IPS-NIHi11 (cell line): ENCODE measurements around the gene RAB11FIP5.
A peak's percentile ranks its signal among the peaks of the same experiment; 100 is the strongest.
"Not testable (repeated sequence)": the region's sequence is repeated elsewhere in the genome, so short reads cannot be mapped to it uniquely, and the experiment has no call there.

ENCODE experiments used
- DNase-seq: peaks from one replicate; pipeline ENCODE4 v3.0.0; 2012; ENCODE audit warnings: mixed read lengths, low spot score

Gene RAB11FIP5, protein sequence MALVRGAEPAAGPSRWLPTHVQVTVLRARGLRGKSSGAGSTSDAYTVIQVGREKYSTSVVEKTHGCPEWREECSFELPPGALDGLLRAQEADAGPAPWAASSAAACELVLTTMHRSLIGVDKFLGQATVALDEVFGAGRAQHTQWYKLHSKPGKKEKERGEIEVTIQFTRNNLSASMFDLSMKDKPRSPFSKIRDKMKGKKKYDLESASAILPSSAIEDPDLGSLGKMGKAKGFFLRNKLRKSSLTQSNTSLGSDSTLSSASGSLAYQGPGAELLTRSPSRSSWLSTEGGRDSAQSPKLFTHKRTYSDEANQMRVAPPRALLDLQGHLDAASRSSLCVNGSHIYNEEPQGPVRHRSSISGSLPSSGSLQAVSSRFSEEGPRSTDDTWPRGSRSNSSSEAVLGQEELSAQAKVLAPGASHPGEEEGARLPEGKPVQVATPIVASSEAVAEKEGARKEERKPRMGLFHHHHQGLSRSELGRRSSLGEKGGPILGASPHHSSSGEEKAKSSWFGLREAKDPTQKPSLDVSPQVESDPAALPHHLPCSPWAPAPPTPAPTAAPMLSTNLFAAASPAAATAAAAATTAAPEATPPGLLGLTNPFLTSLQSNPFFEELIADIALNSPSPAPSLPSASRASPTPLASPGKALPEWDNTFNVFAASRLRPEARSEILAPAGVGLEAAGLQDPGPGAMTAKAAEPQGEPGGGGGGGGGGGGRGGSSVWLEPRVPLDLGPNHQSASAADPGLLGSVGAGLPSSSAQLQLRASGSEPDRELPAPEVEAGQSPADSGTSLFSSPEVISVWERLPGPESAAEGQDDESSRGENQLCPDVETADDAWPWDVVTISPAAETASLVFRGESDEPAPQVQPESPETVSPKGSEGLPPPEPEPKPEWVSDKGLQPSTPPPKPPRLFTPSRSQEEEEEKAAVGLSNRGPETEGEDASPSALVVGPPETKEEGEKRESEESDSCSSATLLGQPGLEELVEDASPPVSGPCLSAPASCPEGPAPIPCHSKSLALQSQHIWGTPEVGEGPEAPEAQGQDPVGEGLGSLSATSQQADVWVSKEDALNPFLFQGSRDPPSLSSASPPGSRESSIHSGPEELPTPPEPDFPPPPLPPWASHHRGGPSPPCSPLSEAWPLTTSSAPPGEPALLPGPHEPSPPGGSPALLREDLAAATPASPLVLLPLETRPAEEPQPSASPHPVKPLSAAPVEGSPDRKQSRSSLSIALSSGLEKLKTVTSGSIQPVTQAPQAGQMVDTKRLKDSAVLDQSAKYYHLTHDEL (N-terminal part only)

DNA sequence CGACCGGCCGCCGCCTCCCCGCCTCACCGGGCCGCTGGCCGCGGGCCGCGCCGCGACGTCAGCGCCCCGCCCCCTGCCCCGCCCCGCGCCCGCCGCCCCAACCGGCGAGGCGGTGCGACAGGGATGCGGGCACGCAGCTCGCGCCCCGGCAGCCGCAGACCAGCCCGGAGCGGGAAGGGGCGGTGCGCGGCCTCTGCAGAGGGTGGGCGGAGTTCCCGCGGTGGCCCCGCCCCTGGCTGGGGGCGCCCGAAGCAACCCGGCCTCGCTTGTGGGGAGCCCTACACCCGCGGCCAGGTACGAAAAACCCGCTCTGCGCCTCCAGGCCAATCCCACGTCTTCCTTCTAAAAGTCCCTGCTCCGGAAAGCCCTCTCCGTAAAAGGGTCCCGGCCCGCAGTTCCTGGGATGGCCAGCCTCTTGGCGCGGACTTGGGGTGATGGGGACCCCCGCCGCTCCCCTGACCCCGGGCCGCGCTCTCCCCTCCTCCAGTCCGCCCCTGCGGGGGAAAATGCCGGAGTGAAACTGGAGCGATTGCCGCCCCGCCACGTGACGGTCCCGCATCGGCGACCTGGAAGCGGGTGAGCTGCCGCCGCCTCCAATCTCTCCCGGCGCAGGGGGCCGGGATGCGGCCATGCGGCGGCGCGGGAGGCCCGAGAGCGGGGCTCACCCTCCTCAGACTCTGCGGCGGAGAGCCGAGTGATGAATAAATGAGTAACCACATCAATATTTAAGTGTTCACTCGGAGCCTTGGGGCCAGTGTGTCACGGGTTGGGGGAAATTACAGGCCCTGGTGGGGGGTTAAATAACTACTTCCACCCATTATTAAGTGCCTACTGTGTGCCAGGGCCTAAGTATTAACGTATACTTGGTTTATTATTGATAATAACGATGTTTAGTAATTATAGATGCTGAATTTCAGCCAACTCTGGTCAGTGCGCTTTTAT, at the start of gene RAB11FIP5:
RAB11FIP5 (minus strand) TSS at position 36 of the 942 bp plus-strand sequence. CDS start 171 bp downstream, outside the sequence.
- peak; percentile 93 for DNase-seq

DNA sequence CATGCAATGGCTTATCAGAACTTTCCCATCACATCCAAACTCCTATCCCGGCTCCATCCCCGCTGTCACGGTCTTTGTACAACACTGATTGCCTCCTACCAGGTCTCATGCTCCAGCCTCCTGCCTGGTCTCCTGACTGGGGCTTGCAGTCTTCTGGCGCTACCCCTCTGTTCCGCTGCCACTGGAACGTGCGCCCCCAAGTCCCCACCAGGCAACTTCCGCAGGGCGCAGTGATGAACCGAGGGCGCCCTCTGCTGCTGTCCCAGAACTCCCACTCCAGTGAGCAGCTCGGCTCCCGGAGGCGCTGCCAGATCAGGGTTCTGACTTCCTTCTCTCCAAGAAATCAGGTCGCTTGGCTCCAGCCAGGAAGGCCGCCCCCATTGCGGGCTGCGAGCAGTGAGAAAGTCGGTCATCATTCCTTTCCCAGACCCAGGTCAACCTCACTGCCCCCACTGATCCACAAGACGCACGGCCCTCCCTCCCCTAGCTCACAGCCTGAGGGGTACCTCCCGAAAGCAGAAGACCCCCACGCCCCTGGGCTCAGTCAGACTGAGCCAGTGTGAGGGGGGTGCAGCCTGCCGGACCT, 43.9 kb upstream of the RAB11FIP5 start:
- DNase-seq: peak; percentile 84

DNA sequence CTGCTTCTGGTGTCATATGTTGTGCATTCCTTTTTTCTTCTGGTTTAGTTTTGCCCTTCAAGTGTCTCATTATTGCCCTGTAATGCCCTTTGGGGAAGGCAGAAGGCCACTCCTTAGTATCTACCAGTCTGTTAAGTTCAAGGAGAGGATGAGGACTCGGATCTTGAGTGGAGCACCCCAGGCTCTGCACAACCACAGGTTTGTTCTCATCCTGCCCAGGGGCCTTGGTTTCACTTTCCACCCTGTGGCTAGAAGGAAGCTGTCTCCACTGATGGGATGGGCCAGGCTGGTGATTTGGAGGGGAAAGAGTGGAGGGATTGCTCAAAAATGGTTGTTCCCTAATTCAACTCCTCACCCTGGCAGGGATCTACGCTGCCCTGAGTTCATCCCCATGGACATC, 30.2 kb upstream of the RAB11FIP5 start:
- DNase-seq: no peak

DNA sequence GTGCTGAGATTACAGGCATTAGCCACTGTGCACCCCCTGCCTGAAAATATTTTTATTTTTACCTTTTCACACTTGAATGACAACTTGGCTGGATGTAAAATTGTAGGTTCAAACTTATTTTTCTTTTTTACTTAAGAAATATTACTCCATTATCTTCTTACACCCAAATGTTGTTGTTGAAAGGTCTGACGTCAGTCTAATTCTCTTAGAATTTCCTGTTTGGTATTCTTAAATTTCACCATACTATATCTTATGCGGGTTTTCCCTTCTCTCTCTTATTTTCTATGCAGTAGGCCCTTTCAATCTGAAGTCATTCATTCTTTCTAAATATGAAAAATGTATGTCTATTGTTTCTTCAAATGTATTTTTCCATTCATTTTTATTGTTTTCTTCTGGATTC, 29.1 kb upstream of the RAB11FIP5 start:
- DNase-seq: no peak

DNA sequence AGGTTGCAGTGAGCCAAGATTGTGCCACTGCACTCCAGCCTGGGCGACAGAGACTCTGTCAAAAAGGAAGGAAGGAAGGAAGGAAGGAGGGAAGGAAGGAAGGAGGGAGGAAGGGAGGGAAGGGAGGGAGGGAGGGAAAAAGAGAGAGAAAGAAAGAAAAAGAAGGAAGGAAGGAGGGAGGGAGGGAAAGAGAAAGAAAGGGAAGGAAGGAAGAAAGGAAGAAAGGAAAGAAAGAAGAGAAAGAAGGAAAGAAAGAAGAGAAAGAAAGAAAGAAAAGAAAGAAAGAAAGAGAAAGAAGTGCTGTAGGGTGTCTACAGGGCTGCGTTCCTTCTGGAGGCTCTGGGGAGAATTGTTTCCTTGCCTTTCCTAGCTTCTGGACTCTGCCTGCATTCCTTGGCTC, 22.5 kb upstream of the RAB11FIP5 start:
- DNase-seq: no peak

DNA sequence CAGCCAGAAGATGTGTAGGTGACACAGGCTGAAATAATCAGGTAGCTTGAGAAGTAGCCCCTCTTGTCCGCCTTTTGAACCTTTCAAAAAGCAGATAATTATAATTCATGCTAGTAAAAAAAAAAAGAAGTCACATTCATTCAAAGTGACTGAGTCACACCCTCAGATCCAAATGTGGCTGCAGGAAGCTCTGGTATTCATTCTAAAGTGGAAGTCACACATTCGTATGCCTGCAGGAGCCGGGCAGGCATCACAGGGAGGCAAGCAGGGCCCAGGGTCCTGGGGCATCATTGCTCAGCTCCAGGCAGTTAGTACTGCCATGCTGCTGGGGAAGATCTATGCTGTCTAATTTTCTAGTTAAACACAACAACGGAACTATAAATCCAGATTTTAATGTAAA, 21.7 kb upstream of the RAB11FIP5 start:
- DNase-seq: no peak

DNA sequence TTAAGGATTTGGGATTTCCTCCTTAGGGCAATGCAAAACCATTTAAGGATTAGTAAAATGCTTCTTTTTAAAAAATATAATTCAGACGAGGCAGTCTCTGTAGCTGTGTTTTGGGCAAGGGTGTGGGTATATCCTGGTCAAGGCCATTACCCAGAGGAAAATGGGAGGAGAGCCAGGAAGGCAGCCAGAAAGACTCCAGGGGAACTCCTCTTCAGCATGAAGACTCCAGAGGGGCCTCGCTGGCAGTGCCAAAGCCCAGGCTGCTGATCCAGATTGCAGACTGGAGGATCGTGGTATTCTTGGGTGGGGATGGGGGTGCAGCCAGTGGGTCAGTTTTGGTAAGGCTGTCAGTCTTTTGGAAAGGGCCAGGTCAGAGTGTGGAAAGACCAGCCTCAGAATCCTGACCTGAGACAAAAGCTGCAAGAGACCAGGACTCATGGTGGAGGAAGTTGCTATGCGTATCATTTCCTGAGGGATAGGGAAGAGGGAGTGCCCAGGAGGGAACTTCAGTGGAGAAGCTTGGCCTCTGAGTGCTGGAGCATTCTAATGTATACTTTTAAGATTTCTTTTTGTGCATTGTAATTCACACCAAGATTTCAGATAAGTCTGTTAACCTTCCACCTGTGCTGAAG, 20.9 kb upstream of the RAB11FIP5 start:
- no peak for DNase-seq

DNA sequence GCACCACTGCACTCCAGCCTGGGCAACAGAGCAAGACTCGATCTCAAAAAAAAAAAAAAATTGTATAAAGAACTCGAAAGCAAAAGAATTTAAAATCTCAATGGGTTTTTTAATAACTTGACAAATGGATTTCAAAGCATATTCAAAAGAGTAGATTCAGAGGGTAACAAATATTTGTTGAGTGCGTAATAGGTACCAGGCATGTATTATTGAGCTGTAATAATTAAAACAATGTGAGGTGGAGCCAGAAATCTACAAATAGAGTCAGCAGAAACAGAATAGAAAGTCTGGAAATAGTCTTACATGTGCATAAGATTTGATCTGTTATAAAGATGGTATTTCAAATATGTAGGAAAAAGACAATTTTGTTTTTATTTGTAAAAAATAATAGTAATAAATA, 19.1 kb upstream of the RAB11FIP5 start:
- DNase-seq: no peak

DNA sequence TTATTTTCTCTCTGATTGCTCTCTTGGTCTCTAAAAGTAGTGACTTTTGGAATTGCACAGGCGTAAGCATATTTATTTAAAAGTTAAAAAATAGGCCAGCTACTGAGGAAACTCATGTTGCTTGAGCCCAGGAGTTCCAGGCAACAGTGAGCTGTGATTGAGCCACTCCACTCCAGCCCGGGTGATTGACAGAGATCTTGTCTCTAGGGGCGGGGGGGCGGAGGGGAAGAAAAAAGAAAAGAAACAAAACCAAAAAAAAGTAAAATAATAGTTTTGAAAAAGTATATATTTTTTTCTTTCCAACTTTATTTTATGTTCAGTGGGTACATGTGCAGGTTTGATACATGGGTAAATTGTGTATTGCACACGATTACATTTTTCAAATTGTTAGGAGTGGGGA, 18.0 kb upstream of the RAB11FIP5 start:
- DNase-seq: no peak

DNA sequence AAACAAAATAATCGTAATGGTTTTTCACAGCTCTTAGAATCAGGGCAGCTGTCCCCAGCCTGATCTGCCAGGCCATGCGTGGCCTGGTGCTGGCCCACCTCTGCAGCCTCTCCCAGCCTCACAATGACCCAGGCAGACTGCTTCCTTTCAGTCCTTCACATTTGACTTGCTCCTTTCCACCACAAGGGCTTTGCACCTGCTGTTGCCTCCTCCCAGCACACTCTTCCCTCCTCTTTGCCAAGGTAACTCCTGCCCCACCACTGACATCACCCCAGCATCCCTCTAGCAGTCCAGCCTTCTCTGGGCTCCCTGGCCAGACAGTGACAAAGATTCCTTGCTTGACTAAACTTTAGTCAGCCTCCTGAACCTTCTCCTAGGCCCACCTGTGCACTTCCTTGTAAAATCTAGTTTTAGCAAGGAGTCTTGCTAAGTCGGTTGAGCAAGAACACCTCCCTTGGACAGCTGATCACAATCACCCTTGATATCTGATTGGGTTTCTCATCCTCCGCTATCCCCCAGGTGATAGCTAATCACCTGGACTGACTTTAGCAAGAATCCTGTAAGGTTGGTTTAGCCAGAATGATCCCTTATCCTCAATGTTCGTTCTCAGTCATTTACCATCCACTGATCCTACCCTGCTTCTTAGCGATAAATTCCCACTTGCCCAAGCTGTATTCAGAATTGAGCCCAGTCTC, 16.2 kb upstream of the RAB11FIP5 start:
- no peak for DNase-seq

DNA sequence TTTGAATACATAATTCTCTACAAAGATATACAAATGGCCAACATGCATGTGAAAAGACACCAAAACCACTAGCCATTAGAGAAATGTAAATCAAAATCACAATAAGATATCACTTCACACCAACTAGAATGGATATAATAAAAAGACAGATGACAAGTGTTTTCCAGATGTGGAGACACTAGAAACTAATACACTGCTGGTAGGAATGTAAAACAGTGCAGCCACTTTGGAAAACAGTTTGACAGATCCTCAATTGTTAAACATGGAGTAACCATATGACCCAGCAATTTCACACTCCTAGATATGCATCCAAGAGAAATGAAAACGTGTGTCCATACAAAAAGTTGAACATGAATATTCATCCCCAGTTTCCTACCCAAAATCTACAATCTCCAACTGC, 9.8 kb upstream of the RAB11FIP5 start:
- no peak for DNase-seq

DNA sequence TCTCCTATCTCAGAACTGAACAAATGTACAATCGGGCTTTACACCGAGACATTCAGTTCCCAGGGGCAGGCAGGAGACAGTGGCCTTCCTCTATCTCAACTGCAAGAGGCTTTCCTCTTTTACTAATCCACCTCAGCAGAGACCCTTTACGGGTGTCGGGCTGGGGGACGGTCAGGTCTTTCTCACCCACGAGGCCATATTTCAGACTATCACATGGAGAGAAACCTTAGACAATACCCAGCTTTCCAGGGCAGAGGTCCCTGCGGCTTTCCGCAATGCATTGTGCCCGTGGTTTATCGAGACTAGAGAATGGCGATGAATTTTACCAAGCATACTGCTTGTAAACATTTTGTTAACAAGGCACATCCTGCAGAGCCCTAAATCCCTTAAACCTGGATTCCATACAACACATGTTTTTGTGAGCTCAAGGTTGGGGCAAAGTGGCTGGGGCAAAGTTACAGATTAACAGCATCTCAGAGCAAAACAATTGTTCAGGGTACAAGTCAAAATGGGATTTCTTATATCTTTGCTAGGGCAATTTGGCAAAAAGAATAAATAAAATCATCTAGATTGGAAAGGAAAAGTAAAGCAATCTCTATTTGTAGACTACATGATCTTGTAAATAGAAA, 7.0 kb upstream of the RAB11FIP5 start:
- not testable (repeated sequence) for DNase-seq

DNA sequence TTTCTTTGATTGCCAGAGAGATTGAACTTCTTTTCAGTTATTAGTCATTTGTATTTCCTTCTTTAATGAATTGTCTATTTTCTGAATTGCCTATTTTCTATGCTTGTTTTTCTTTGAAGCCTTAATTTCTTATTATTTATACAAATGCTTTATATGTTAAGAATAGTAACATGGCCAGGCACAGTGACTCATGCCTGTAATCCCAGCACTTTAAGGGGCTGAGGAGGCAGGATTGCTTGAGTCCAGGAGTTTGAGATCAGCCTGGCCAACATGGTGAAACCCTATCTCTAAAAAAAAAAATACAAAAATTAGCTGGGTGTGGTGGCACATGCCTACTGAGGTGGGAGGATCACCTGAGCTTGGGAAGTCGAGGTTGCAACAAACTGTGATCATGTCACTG, 4.7 kb upstream of the RAB11FIP5 start:
- no peak for DNase-seq

DNA sequence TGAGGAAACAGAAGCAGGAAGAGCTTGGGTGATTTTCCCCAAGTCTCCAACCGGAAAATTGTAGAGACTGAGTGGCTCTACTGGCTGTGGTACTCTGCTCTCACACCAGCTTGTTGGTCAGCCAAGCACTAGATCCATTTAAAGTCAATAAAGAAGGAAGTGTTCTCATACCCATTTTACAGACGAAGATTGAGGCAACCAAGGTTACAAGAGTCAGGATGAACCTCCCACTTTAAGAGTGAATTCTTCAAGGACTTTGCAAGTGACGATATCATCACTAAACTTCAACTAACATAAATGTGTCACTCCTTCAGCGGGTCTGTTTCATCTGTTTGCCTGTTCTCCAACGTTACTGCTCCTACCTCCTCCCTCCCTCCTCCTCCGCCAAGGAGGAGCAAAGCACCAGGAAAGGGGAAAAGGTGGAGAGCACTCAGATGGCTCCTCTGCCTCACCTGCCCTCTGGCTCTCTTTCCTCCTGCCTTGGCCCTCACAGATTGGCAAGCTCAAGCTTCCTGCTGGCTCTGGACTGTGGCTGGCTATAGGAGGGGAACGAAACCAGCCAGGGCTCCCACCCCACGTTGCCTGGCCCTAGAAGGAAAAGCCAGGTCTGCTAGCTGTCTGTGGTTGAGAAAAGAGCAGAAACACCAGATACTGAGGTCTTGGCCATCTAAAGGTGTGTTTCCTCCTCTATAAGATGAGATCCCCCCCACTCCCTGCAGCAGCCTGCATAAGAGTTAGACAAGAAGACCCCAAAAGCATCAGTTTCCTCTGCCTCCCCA, 3.6 kb upstream of the RAB11FIP5 start:
- DNase-seq: no peak

DNA sequence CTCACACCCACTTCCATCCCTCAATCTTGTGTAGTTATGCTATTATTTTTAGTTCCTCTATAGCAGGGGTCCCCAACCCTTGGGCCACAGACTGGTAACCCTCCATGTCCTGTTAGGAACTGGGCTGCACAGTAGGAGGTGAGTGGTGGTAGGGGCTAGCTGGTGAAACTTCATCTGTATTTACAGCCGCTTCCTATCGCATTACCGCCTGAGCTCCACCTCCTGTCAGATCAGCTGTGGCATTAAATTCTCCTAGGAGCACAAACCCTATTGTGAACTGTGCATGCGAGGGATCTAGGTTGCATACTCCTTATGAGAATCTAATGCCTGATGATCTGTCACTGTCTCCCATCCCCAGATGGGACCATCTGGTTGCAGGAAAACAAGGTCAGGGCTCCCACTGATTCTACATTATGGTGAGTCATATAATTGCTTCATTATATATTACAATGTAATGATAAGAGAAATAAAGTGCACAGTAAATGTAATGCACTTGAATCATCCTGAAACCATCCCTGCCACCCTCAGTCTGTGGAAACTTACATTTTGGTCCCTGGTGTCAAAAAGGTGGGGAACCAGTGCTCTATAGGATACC, 1.6 kb upstream of the RAB11FIP5 start:
- no peak for DNase-seq

DNA sequence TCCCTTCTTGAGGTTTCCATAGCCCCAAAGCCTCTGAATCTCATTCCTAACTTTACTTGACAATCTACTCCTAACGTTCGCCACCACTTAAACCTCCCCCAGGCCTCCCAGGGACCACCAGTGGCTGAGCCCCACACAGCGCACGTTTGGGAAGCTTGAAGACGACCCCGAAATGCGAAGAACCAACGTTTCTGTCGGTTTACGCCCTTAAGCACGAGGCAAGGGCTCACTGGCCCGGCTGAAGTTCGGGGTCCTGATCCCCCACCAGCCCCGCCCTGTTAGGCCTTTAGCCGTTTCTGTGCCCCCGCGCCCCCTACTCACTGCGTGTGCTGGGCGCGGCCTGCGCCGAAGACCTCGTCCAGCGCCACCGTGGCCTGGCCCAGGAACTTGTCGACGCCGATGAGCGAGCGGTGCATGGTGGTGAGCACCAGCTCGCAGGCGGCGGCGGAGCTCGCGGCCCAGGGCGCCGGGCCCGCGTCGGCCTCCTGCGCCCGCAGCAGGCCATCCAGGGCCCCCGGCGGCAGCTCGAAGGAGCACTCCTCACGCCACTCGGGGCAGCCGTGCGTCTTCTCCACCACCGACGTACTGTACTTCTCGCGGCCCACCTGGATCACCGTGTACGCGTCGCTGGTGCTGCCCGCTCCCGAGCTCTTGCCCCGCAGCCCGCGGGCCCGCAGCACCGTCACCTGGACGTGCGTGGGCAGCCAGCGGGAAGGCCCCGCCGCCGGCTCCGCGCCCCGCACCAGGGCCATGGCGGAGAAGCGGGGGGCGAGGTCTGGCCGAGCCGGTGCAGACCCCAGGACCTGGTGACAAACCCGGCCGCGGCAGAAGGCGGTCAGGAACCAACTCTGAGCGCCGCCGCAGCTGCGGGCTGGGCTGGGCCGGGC, 479 bp downstream of the RAB11FIP5 start:
- peak; percentile 49 for DNase-seq
